Stimulated activated naive CD4-positive, alpha-beta T cell treated with Interleukin-2 at 50 U/mL for 16 hours (primary cell): ENCODE measurements around the gene GNA12.
"Not testable (repeated sequence)": the region's sequence is repeated elsewhere in the genome, so short reads cannot be mapped to it uniquely, and the experiment has no call there.

ENCODE experiments used
- DNase-seq: peaks from one replicate; lab custom pipeline; 2025; lab: John Stamatoyannopoulos, UW

GNA12 gene

GRCh38 chr7:2711895-2712675 is 132.0 kb downstream of the GNA12 start:
- DNase-seq = no peak

DNA sequence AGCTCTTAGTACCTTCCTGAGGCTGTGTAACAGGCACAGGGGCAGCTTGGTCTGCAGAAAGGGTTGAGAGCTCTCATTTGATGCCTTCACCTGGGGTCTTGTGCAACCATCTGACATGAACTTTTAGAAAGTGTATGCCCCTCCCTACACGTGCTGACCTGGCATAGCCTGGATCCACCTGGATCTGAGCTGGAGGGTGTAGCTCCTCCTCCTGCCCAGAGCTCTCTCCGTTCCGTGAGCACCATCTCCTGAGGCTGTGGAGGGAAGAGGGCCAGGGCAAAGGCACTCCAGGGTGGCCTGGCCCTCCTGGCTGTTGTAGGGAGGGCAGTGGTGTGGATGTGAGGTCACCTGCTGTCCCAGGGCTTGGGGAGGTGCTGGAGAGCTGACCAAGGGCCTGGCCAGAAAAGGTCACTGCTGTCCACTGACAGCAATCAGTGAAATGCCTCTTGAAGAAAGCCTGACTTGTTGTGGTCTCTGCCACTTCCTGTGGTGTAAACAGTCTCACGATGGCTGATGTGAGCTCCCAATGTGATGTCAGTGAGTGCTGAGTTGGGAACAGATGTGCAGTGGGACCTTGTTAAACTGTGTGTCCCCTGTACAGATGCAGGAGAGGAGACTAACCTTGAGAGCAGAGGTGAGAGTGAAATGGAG is 133.1 kb downstream of the GNA12 start:
- DNase-seq = no peak

GRCh38 chr7:2710286-2710655 is 133.8 kb downstream of the GNA12 start:
- peak; percentile 60 for DNase-seq

DNA sequence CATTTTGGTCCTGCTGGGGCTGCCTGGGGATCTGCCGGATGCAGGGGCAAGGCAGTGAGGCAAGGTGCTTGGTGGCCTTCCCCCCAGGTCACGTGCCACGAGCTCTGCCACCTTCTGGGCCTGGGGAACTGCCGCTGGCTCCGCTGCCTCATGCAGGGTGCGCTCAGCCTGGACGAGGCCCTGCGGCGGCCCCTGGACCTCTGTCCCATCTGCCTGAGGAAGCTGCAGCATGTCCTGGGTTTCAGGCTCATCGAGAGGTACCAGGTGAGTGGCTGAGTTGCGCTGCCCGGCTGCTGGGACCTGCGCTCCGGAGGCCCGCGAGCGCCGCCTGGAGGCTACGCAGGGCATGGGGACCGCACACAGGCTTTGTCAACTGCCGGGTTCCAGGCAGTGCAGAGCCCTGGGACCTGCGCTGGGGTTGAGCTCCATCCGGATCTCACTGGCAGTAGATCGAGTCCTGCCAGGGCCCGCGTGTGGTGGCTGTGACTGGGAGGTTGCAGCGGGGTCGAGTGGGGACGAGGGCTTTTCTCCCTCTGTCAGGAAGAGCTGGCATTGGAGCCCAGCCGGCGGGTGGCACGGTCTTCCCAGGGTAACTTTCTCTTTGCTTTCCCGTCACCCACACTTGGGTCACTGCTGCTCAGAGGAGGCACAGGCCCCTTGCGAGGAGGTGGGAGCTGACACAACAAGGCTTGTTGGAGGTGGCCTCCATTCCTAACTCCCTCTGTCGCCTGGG is 134.4 kb downstream of the GNA12 start:
- DNase-seq = peak; percentile 70

DNA sequence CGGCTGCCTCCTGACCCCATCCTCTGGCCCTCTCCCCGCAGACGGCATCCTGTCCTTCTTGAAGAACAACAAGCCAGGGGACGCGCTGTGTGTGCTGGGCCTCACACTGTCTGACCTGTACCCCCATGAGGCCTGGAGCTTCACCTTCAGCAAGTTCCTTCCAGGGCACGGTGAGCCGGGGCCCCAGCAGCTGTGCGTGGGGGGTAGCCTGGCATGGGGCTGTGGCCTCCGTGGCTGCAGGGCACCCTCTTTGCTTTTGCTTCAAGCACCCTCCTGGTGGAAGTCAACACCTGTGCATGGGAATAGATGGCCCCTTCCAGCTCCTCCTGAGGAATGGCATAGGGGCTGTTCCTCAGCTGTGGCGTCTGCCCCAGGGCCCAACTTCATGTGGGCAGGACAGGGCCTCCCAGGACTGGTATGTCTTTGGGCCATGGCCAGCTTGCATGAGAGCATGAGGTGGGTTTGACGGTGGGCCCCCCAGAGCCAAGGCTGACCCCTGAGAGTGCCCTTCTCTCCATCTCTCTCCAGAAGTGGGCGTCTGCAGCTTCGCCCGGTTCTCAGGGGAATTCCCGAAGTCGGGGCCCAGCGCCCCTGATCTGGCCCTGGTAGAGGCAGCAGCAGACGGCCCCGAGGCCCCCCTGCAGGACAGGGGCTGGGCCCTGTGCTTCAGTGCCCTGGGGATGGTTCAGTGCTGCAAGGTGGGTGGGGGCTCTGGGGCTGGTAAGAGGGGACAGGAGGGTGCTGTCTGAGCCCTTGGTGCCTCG is 135.4 kb downstream of the GNA12 start:
- DNase-seq = no peak

DNA sequence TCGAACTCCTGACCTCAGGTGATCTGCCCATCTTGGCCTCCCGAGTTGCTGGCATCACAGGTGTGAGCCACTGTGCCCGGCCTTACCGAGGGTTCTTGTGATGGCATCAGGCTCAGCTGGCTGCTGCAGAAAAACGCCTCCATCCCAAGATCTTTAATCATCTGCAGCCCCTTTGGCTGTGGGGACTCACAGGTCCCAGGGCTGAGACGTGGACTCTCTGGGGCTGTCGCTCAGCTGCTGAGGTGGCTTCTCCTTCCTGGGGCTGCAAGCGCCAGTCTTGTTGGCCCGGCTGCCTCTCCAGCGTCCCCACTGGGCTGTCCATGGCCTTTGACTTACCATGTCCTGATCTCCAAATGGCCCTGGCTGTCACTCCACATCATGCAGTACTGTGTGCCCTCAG is 136.1 kb downstream of the GNA12 start:
- no peak for DNase-seq

- no peak for DNase-seq
Observed at GRCh38 chr7:2707481-2707880, 136.6 kb downstream of the GNA12 start.

GRCh38 chr7:2706685-2707126 is 137.4 kb downstream of the GNA12 start:
- no peak for DNase-seq

DNA sequence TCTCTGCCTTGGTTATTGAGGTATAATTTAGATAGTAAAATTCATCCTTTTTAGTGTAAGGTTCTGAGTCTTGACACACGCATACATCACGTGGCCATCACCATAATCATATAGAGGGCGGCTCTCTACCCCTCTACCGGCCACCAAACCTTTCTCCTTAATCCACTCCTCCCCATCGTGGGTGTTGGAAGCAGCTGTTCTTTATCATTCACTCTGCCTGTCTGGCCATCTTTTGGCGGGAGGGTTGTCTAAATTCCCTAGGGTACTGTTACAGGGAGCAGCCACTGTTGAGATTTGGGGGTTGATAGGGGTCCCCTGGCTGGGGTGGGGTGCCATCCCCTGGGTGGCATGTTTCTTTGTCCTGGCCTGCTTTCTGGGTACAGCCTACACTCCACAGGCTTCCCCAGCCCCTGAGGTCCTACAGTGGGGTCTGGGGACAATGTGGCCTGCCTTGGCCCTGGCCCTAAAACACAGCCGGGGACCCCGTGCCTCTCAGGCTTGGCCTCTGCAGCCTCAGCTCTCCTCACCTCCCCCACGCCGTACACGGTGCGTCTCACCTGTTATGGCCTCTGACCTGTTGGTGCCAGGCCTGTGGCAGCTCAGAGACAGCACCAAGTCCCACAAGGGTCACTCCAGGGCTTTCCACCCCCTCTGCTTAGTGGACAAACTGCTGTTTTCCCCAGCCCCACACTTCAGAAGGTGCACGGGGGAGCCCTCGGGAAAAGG is 138.6 kb downstream of the GNA12 start:
- DNase-seq = no peak

DNA sequence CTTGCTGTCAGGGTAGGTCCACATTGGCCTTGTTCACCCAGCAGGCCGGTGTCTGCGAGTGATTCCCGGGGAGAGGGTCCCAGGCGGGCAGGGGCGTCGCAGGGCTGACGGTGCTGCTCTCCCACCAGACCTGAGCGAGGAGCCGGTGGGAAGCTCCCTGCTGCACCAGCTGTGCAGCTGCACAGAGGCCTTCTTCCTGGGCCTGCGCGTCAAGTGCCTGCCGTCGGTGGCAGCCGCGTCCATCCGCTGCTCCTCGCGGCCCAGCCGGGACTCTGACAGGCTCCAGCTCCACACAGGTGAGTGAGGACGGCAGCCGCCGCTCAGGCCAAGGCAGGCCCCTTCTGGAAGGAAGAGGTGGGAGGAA is 141.5 kb downstream of the GNA12 start:
- DNase-seq = no peak

GRCh38 chr7:2701832-2702593 is 142.1 kb downstream of the GNA12 start:
- no peak for DNase-seq

DNA sequence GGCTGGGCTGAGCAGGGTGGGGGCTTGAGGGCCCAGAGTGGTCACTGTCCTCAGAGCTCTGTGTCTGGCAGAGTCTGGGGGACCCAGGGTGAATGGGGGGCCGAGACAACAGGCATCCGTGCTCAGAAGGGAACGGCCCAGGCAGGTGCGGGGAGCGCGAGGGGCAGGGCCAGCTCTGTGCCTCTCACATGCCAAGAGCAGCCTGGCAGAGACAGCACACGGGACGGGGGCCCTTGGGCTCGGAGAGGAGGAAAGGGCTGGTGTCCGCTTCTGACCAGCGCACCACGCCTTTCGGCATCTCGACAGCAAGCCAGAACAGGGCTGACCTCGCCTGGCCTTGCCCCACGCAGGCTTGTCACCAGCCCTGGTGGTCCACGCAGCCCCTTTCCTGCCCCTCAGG is 142.7 kb downstream of the GNA12 start:
- DNase-seq = no peak

GRCh38 chr7:2700141-2700850 is 143.8 kb downstream of the GNA12 start:
- DNase-seq = no peak

GRCh38 chr7:2699289-2699620 is 144.9 kb downstream of the GNA12 start:
- DNase-seq = no peak

DNA sequence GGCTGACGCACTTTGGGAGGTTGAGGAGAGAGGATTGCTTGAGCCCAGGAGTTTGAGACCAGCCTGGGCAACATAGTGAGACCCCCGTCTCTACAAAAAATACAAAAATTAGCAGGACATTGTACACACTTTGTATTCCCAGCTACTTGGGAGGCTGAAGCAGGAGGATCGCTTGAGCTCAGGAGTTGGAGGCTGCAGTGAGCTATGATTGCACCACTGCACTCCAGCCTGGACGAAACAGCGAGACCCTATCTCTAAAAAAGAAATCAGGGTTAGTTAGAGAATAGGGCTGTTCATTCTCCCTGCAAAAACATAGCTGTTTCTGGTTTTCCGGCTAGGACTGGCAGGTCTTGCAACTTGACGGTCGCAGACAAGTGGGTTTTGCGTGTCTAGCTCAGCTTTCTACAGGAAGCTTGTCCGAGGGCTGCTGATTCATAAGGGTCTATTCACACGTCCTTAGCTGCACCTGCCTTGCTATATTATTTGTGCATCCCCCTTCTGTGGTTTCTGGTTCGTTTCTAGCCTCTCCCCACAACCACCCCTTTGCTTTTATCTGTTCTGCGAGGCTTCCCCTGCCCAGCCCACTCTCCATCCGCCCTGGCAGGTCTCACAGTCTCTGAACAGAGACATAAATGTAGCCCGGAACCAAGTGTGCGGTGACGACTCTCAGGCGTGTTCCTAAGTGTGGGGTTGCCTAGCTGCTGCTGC is 145.4 kb downstream of the GNA12 start:
- peak; percentile 51 for DNase-seq

DNA sequence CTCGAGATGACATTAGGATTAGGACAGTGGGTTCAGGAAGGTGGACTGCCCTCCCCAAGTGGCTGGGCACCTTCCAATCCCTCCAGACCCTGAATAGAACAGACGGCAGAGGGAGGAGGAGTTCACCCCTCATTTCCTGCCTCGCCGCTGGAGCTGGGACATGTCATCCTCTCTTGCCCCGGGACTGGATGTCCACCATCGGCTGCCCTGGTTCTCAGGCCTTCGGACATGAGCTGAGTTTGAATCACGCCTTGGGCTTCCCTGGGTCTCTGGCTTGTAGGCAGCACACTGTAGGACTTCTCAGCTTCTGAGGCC is 150.0 kb downstream of the GNA12 start:
- DNase-seq = not testable (repeated sequence)

DNA sequence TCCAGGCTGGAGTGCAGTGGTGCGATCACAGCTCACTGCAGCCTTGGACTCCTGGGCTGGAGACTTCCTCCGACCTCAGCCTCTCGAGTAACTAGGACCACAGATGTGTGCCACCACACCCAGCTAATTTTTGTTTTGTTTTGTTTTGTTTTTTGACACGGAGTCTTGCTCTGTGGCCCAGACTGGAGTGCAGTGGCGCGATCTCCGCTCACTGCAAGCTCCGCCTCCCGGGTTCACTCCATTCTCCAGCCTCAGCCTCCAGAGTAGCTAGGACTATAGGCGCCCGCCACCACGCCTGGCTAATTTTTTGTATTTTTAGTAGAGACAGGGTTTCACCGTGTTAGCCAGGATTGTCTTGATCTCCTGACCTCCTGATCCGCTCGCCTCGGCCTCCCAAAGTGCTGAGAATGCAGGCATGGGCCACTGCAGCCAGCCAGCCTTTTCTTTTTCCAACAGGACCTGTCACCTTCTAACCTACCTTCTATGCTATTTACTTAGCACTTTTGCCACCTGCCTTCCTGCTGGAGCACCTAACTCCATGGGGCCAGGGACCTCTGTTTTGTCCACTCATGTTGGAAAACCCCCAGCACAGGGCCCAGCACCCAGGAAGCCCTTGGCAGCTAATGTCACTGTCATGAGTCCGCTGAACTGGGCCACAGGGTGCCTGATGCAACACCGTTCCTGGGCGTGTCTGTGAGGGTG is 150.5 kb downstream of the GNA12 start:
- DNase-seq = not testable (repeated sequence)

GRCh38 chr7:2692543-2692942 is 151.6 kb downstream of the GNA12 start:
- DNase-seq = no peak

GRCh38 chr7:2691932-2692439 is 152.1 kb downstream of the GNA12 start:
- DNase-seq = not testable (repeated sequence)
